Measurements from ENCODE around the gene YPEL5.

DNA sequence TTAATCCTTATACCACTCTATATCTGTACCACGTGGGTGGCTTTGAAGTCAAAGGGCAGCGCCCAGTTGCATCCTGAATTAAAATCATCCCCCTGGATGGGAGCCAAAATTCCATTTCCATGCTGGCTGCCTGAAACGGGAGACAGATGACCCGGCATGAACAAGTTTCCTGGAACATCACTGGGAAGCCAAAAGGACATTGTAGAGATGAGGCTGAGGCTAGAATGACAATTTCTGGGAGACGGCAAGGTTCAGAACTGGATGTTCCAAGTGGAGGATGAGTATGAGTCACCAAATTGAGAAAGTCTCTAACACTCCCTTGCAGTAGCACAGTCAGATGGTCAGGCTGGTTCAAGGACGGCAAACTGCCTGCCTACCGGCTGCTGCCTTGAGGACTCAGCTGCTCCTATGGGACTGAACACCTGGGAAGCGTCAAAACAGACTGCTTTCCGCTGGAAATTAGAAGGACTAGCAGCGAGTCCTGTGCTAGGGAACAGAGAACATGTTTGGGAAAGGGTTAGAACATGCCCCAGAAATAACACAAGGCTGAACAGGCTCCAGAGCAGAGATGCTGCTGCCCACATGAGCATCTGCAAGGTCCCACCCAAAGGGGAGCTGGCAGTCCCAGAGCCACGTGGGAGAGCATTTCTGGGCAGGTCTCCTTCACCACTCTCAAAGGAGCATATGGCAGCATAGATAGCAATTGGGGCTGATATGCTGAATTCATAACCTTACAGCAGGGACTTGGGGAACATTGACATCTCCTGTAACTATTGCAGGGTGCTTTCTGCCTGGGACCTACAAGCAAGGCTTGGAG lies 32.0 kb downstream of the YPEL5 start:
- TF ChIP-seq, protein P1, sequence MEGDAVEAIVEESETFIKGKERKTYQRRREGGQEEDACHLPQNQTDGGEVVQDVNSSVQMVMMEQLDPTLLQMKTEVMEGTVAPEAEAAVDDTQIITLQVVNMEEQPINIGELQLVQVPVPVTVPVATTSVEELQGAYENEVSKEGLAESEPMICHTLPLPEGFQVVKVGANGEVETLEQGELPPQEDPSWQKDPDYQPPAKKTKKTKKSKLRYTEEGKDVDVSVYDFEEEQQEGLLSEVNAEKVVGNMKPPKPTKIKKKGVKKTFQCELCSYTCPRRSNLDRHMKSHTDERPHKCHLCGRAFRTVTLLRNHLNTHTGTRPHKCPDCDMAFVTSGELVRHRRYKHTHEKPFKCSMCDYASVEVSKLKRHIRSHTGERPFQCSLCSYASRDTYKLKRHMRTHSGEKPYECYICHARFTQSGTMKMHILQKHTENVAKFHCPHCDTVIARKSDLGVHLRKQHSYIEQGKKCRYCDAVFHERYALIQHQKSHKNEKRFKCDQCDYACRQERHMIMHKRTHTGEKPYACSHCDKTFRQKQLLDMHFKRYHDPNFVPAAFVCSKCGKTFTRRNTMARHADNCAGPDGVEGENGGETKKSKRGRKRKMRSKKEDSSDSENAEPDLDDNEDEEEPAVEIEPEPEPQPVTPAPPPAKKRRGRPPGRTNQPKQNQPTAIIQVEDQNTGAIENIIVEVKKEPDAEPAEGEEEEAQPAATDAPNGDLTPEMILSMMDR (conservative IDR thresholded peaks at IDR 0.05; ENCODE audit: low read length) = no peak
- no peak for TF ChIP-seq EZH2phosphoT487 (IDR thresholded peaks at IDR 0.05; ENCODE audit: borderline replicate concordance, low read depth, low read length)

All from OCI-LY7 (cell line).